H1 (cell line): ENCODE measurements around the gene PTPRG. TPM values are rescaled to one million over a fixed set of nuclear protein-coding genes. Genes with fewer than 3 reads are reported as not detected.

ENCODE experiments used
- CTCF ChIA-PET: fragments of 300-600 bp; sonication (Branson Sonifier 250); formaldehyde crosslinking; loops from one replicate; lab custom pipeline; 2021; ENCODE audit not compliant: partially characterized antibody; lab: Charles Lee
- POLR2A ChIA-PET: fragments of 300-600 bp; sonication (Branson Sonifier 250); formaldehyde crosslinking; loops from one replicate; lab custom pipeline; 2021; ENCODE audit warnings: inconsistent platforms; ENCODE audit not compliant: partially characterized antibody; lab: Charles Lee
- DNase-seq, 2 experiments: peaks; one replicate each; pipeline versions ENCODE4 v3.0.0 to v3.0.0-alpha.2; 2010 to 2022; ENCODE audit warnings: low spot score in 2 of 2, low read depth in 1 of 2, mixed read lengths in 1 of 2
- FAIRE-seq: peaks from 2 replicates; lab custom pipeline; 2011; peaks lifted over from hg19 to GRCh38; lab: Jason Lieb, UNC
- H2AFZ ChIP-seq: 2 replicates; pipeline ENCODE4 v1.8.1; 2012; ENCODE audit warnings: low read length, inconsistent platforms
- H2AK5ac ChIP-seq: 2 replicates; pipeline ENCODE4 v1.6.1; 2013; ENCODE audit warnings: low read depth, low read length
- H2BK120ac ChIP-seq: replicated peaks from 2 replicates; pipeline ENCODE3; 2013; ENCODE audit warnings: low read depth, low read length, inconsistent platforms
- H2BK12ac ChIP-seq: 2 replicates; pipeline ENCODE4 v1.6.1; 2013; ENCODE audit warnings: low read depth, low read length
- H2BK15ac ChIP-seq: 2 replicates; pipeline ENCODE4 v1.6.1; 2013; ENCODE audit warnings: low read length
- H2BK20ac ChIP-seq: 2 replicates; pipeline ENCODE4 v1.6.1; 2013; ENCODE audit warnings: low read length
- H2BK5ac ChIP-seq: 2 replicates; pipeline ENCODE4 v1.6.1; 2013; ENCODE audit warnings: low read depth, low read length
- H3K14ac ChIP-seq: 2 replicates; pipeline ENCODE4 v1.6.1; 2013; ENCODE audit warnings: inconsistent platforms; ENCODE audit not compliant: insufficient read length
- H3K18ac ChIP-seq: 2 replicates; pipeline ENCODE4 v1.6.1; 2013; ENCODE audit warnings: low read length; ENCODE audit errors: extremely low read depth
- H3K23ac ChIP-seq: 2 replicates; pipeline ENCODE4 v1.6.1; 2013; ENCODE audit warnings: inconsistent platforms; ENCODE audit not compliant: insufficient read length
- H3K23me2 ChIP-seq: 2 replicates; pipeline ENCODE4 v1.6.1; 2013; ENCODE audit warnings: low read depth, low read length
- H3K27ac ChIP-seq: 2 replicates; pipeline ENCODE4 v1.6.1; 2011; ENCODE audit warnings: low read depth, low read length, inconsistent platforms
- H3K27me3 ChIP-seq, 4 experiments: replicated peaks in 1 of 4; 1 replicate in 1 of 4; 2 replicates in 3 of 4; pipeline versions ENCODE4 v1.6.1 to v1.8.1; 2011 to 2013; ENCODE audit warnings: low read length in 3 of 4, mild to moderate bottlenecking in 3 of 4, inconsistent platforms in 2 of 4, mixed read lengths in 2 of 4, moderate library complexity in 1 of 4; ENCODE audit not compliant: control insufficient read depth in 3 of 4, insufficient read depth in 3 of 4; ENCODE audit errors: extremely low read depth in 1 of 4
- H3K36me3 ChIP-seq, 4 experiments: 2 replicates each; pipeline versions ENCODE4 v1.6.1 to v1.8.1; 2011 to 2013; ENCODE audit warnings: mild to moderate bottlenecking in 4 of 4, low read length in 3 of 4, moderate library complexity in 2 of 4, control low read depth in 1 of 4, inconsistent platforms in 1 of 4; ENCODE audit not compliant: insufficient read depth in 4 of 4, control insufficient read depth in 2 of 4
- H3K4ac ChIP-seq: replicated peaks from 2 replicates; pipeline ENCODE3; 2013; ENCODE audit warnings: low read length, low read depth, mixed read lengths, inconsistent platforms; ENCODE audit not compliant: insufficient read length
- H3K4me1 ChIP-seq, 4 experiments: replicated peaks in 1 of 4; 1 replicate in 1 of 4; 2 replicates in 3 of 4; pipeline versions ENCODE4 v1.6.1 to v1.8.1; 2011 to 2013; ENCODE audit warnings: low read length in 3 of 4, inconsistent platforms in 2 of 4, mixed read lengths in 1 of 4; ENCODE audit not compliant: insufficient read depth in 4 of 4, control insufficient read depth in 3 of 4
- H3K4me2 ChIP-seq, 2 experiments: 2 replicates each; pipeline versions ENCODE4 v1.6.1 to v1.8.1; 2011 to 2013; ENCODE audit warnings: low read depth in 2 of 2, low read length in 2 of 2, control low read depth in 1 of 2, inconsistent platforms in 1 of 2, mild to moderate bottlenecking in 1 of 2; ENCODE audit not compliant: insufficient read depth in 1 of 2
- H3K4me3 ChIP-seq, 4 experiments: fragments of 200-600, 300-600 bp in 1 of 4; sonication (generic), shearing (Covaris generic), sonication (Bioruptor Twin) in 1 of 4; 2 replicates each; pipeline versions ENCODE4 v1.5.1 to v1.8.1; 2011 to 2016; ENCODE audit warnings: low read length in 4 of 4, low read depth in 3 of 4, control low read depth in 2 of 4, inconsistent platforms in 2 of 4, mild to moderate bottlenecking in 2 of 4, mixed read lengths in 1 of 4, moderate library complexity in 1 of 4; ENCODE audit not compliant: insufficient read depth in 2 of 4; ENCODE audit errors: extremely low read depth in 1 of 4
- H3K56ac ChIP-seq: replicated peaks from 2 replicates; pipeline ENCODE3; 2013; ENCODE audit warnings: low read depth, mild to moderate bottlenecking, mixed read lengths, low read length, inconsistent platforms; ENCODE audit not compliant: insufficient read length
- H3K79me1 ChIP-seq: 2 replicates; pipeline ENCODE4 v1.6.1; 2013; ENCODE audit warnings: low read depth, low read length, control low read depth
- H3K79me2 ChIP-seq, 2 experiments: 2 replicates each; pipeline versions ENCODE4 v1.6.1 to v1.8.1; 2012 to 2013; ENCODE audit warnings: low read length in 2 of 2, mild to moderate bottlenecking in 2 of 2, inconsistent platforms in 1 of 2; ENCODE audit not compliant: insufficient read depth in 2 of 2, control insufficient read depth in 1 of 2
- H3K9ac ChIP-seq, 4 experiments: replicated peaks in 1 of 4; 1 replicate in 1 of 4; 2 replicates in 3 of 4; pipeline versions ENCODE4 v1.6.1 to v1.8.1; 2011 to 2013; ENCODE audit warnings: low read depth in 3 of 4, low read length in 3 of 4, control low read depth in 2 of 4, mild to moderate bottlenecking in 2 of 4, moderate library complexity in 2 of 4, inconsistent platforms in 1 of 4; ENCODE audit errors: extremely low read depth in 1 of 4
- H3K9me3 ChIP-seq, 2 experiments: 2 replicates each; pipeline versions ENCODE4 v1.6.1 to v1.8.1; 2012 to 2013; ENCODE audit warnings: mild to moderate bottlenecking in 2 of 2, moderate library complexity in 2 of 2, control low read depth in 1 of 2, inconsistent platforms in 1 of 2, low read depth in 1 of 2, low read length in 1 of 2, mixed read lengths in 1 of 2; ENCODE audit not compliant: insufficient read depth in 2 of 2
- H4K20me1 ChIP-seq, 2 experiments: replicated peaks in 1 of 2; 2 replicates each; pipeline versions ENCODE3 to v1.8.1; 2011 to 2013; ENCODE audit warnings: inconsistent platforms in 2 of 2, low read length in 2 of 2, mild to moderate bottlenecking in 1 of 2; ENCODE audit not compliant: insufficient read depth in 2 of 2, control insufficient read depth in 1 of 2
- H4K5ac ChIP-seq: 2 replicates; pipeline ENCODE4 v1.6.1; 2013; ENCODE audit warnings: low read length, low read depth, mixed read lengths, inconsistent platforms; ENCODE audit not compliant: insufficient read length
- H4K8ac ChIP-seq: 2 replicates; pipeline ENCODE4 v1.8.0; 2013; ENCODE audit warnings: mild to moderate bottlenecking, moderate library complexity, low read length, inconsistent platforms; ENCODE audit not compliant: insufficient read depth; ENCODE audit errors: extremely low read depth
- H4K91ac ChIP-seq: replicated peaks from 2 replicates; pipeline ENCODE3; 2013; ENCODE audit warnings: low read length, mixed read lengths, inconsistent platforms; ENCODE audit not compliant: insufficient read length
- BACH1 ChIP-seq: IDR thresholded peaks from 2 replicates; pipeline ENCODE4 v1.6.1; 2012; ENCODE audit warnings: low read length, improper control_type of control experiment
- CBX5 ChIP-seq: fragments of 300-800, 300-1000 bp; sonication (generic); IDR thresholded peaks from 2 replicates; pipeline ENCODE4 v1.7.1; 2016; ENCODE audit warnings: antibody characterized with exemption, low read length, low read depth
- CHD2 ChIP-seq: IDR thresholded peaks from 2 replicates; pipeline ENCODE4 v1.6.1; 2012; ENCODE audit warnings: low read length, improper control_type of control experiment
- GTF2F1 ChIP-seq: IDR thresholded peaks from 2 replicates; pipeline ENCODE4 v1.6.1; 2012; ENCODE audit warnings: low read depth, low read length, improper control_type of control experiment, borderline replicate concordance
- HDAC6 ChIP-seq: IDR thresholded peaks from one replicate; pipeline ENCODE4 v1.7.1; 2012; ENCODE audit warnings: low read depth, mild to moderate bottlenecking, inconsistent platforms, low read length, moderate library complexity
- MAFK ChIP-seq: IDR thresholded peaks from 2 replicates; pipeline ENCODE4 v1.6.1; 2012; ENCODE audit warnings: low read depth, mild to moderate bottlenecking, improper control_type of control experiment, low read length
- TCF12 ChIP-seq: IDR thresholded peaks from 2 replicates; pipeline ENCODE4 v1.6.1; 2011; ENCODE audit warnings: low read depth, mild to moderate bottlenecking, low read length
- TEAD4 ChIP-seq: IDR thresholded peaks from 2 replicates; pipeline ENCODE4 v1.6.1; 2012; ENCODE audit warnings: low read depth, low read length, inconsistent platforms, mixed read lengths
- USF2 ChIP-seq: IDR thresholded peaks from 2 replicates; pipeline ENCODE4 v1.6.1; 2011; ENCODE audit warnings: low read length, improper control_type of control experiment
- WGBS, 2 experiments: shearing (Covaris generic) in 1 of 2; methylation state at CpG; one replicate each; pipeline versions ENCODE4 v1.1.6 to v1.1.7; 2013 to 2015; ENCODE audit warnings: low lambda C conversion rate in 2 of 2, mixed read lengths in 2 of 2, inconsistent platforms in 1 of 2, low coverage in 1 of 2, missing lambda C conversion rate in 1 of 2; ENCODE audit not compliant: insufficient replicate concordance in 2 of 2, insufficient coverage in 1 of 2, insufficient read length in 1 of 2; ENCODE audit errors: extremely low coverage in 1 of 2, missing lambda C conversion rate in 1 of 2; 5-methylcytosine and 5-hydroxymethylcytosine counted together
- polyA plus RNA-seq, 7 experiments: library from polyadenylated mRNA; depleted of rRNA in 3 of 7; stranded (reverse) in 5 of 7; unstranded in 2 of 7; fragments of >200 nt in 5 of 7; fragments of 200-250 nt in 2 of 7; gene quantifications; 1 replicate in 5 of 7; 2 replicates in 1 of 7; 4 replicates in 1 of 7; pipeline versions ENCODE4 v1.2.1 to v1.2.3, GENCODE V29; 2011 to 2013; ENCODE audit warnings: missing spikeins in 2 of 7, mixed read lengths in 2 of 7
- total RNA-seq: library from RNA; stranded (reverse); fragmentation: NEBNext Ultra II Directional; extraction: Animal tissue kit (Norgen Biotek cat#: 25700); gene quantifications from 2 replicates; pipeline ENCODE4 v1.2.1, GENCODE V29; 2021
- TF ChIP-seq, protein P1 (sequence below): IDR thresholded peaks from 2 replicates; pipeline ENCODE4 v1.6.1; 2011; ENCODE audit warnings: low read depth, mild to moderate bottlenecking, low read length; ENCODE audit not compliant: insufficient read depth
- TF ChIP-seq, protein P2 (sequence below): IDR thresholded peaks from 2 replicates; pipeline ENCODE4 v1.6.1; 2012; ENCODE audit warnings: low read length, inconsistent platforms

The PTPRG gene
- total and polyA plus RNA-seq, 2 of the 8 experiments (the other 6 are each of a cell fraction or from before 2014, with no cell fraction given): 23.3 to 96.2 TPM

DNA sequence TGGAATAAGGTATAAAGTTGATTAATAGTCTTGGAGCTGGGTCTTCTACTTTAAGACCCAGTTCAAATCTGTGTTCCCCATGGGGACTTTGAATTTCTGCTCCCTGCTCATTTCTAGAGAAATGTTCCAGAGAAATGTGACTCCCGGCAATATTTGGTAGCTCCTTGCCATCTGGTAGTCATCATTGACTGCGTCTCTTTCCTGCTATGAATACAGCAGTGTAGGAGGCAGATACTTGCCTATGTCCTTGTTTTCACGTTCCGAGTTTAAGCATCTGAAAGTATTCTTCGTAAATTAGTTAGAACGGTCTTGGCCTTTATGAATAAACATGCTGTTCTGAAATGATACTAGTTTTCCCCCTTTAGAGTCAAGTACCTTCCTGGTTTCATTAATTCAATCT lies 352.9 kb downstream of the PTPRG start:
- no peak overlapping the region for H2BK12ac ChIP-seq
- H3K4me2 ChIP-seq: no peak overlapping the region
- 90% methylated on average over 6 of the region's 6 CpGs; no CpG with 5 or more reads in 1 of the 2 experiments for WGBS, 2 experiments
- H3K14ac ChIP-seq: no peak overlapping the region
- H2AK5ac ChIP-seq: no peak overlapping the region
- H3K9me3 ChIP-seq: no peaks in the 10 kb centered on the region
- FAIRE-seq: no peak
- H3K23ac ChIP-seq: no peak overlapping the region
- ChIA-PET CTCF (interaction anchor here (0.7 to 1.5 kb wide), 2 partner anchors 11 to 55 kb away, joined by 3 to 8 read pairs; no protein-coding TSS in a partner anchor), POLR2A (no interaction called here)
- H3K36me3 ChIP-seq: no peaks in the 10 kb centered on the region
- H3K79me1 ChIP-seq: peaks cover 2% of the 10 kb centered on the region; the same call in 1 of the 2 replicates
- H2AFZ ChIP-seq: no peak overlapping the region
- H2BK120ac ChIP-seq: no peak overlapping the region
- DNase-seq: no peak
- H4K5ac ChIP-seq: no peak overlapping the region
- no peak overlapping the region for H3K4ac ChIP-seq
- H3K56ac ChIP-seq: no peak overlapping the region
- H2BK5ac ChIP-seq: no peak overlapping the region
- no peak overlapping the region for H4K8ac ChIP-seq
- no peak overlapping the region for H4K91ac ChIP-seq
- peaks cover 2 to 31% (median 16%) of the 10 kb centered on the region in 4 experiments; a peak in 6 of 7 replicates for H3K4me1 ChIP-seq
- no peaks in the 10 kb centered on the region for H3K23me2 ChIP-seq
- no peak overlapping the region for H3K18ac ChIP-seq
- no peak overlapping the region for H3K9ac ChIP-seq
- H3K27me3 ChIP-seq: no peaks in the 10 kb centered on the region
- H3K4me3 ChIP-seq: no peak overlapping the region
- no peak overlapping the region for H2BK15ac ChIP-seq
- H3K79me2 ChIP-seq: peaks cover 0 to 82% of the 10 kb centered on the region in 2 experiments; a peak in 3 of 4 replicates
- peaks cover 0 to 9% of the 10 kb centered on the region in 2 experiments for H4K20me1 ChIP-seq
- H2BK20ac ChIP-seq: no peak overlapping the region
- no peak overlapping the region for H3K27ac ChIP-seq
- TF ChIP-seq CBX5 (no peak), HDAC6 (no peak), TCF12 (no peak), BACH1 (no peak), USF2 (no peak), MAFK (no peak), CHD2 (no peak), GTF2F1 (no peak), TEAD4 (no peak)
- TF ChIP-seq, protein P1, sequence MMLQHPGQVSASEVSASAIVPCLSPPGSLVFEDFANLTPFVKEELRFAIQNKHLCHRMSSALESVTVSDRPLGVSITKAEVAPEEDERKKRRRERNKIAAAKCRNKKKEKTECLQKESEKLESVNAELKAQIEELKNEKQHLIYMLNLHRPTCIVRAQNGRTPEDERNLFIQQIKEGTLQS: no peak
- TF ChIP-seq, protein P2, sequence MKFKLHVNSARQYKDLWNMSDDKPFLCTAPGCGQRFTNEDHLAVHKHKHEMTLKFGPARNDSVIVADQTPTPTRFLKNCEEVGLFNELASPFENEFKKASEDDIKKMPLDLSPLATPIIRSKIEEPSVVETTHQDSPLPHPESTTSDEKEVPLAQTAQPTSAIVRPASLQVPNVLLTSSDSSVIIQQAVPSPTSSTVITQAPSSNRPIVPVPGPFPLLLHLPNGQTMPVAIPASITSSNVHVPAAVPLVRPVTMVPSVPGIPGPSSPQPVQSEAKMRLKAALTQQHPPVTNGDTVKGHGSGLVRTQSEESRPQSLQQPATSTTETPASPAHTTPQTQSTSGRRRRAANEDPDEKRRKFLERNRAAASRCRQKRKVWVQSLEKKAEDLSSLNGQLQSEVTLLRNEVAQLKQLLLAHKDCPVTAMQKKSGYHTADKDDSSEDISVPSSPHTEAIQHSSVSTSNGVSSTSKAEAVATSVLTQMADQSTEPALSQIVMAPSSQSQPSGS: no peak
